ENCODE measurements around the gene PLEKHA1. TPM values are rescaled to one million over a fixed set of nuclear protein-coding genes. Genes with fewer than 3 reads are reported as not detected.

Gene PLEKHA1
- total RNA-seq, 1 experiment from 2014 or later, result 7.3 TPM

DNA sequence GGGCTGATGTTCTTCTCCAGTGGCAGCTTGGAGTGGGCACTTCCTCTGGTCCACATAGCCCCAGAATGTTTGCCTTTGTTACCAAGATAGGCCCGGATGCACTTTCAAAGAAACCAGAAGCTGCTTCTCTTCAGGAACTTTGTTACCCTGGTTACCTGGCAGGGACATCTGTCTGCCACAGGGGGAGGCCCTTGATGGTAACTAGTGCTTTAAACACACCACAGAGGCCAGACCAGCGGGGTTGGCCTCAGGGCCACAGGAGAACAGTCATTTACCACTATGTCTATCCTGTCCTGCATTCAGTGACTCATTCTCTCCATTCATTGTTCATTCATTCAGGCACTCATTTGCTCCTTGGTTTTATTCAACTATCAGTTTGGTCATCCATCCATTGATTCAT is 11.9 kb upstream of the PLEKHA1 start:
- no peaks in the 10 kb centered on the region for H3K9me3 ChIP-seq (ENCODE audit: low read length)
- no peak overlapping the region for H3K4me3 ChIP-seq (ENCODE audit: low read length)
- H3K9ac ChIP-seq (ENCODE audit: low read length), result no peak overlapping the region
- DNase-seq, result no peak
- H2AFZ ChIP-seq (ENCODE audit: low read length), result no peak overlapping the region
- peaks cover 10% of the 10 kb centered on the region for H3K4me1 ChIP-seq (ENCODE audit: low read length)
- H3K4me2 ChIP-seq (ENCODE audit: low read depth, low read length, poor library complexity, severe bottlenecking), result no peak overlapping the region
- H3K36me3 ChIP-seq (ENCODE audit: insufficient read depth, low read length), result no peaks in the 10 kb centered on the region
- no peaks in the 10 kb centered on the region for H4K20me1 ChIP-seq (ENCODE audit: insufficient read depth, low read depth, low read length)
- no peaks in the 10 kb centered on the region for H3K79me2 ChIP-seq (ENCODE audit: low read length)
- H3K27ac ChIP-seq (ENCODE audit: low read length), result no peak overlapping the region
- H3K9me2 ChIP-seq (replicated peaks; ENCODE audit: insufficient read depth, low read length), result no peaks in the 10 kb centered on the region
- H3K27me3 ChIP-seq (ENCODE audit: low read length), result no peaks in the 10 kb centered on the region

DNA sequence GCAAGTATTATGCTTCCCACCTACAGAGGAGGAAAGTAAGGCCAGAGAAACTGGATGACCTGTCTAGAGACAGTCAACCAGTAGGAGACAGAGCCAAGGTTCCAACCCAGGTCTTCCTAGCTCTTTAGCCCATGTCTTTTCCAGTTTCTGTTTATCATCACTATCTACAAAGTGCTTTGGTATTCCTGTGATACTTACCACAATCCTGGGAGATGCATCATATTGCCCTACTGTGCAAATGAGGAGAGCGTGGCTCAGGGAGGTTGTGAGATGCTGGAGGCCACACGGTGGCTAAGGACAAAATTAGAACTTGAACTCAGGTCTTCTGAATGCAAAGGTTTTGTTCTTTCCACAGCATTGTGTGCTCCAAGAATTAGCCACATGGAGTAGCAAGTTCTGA is 11.2 kb upstream of the PLEKHA1 start:
- Histone ChIP-seq H2AFZ (ENCODE audit: low read length) (no peak overlapping the region), H3K27me3 (ENCODE audit: low read length) (no peaks in the 10 kb centered on the region), H3K9me3 (ENCODE audit: low read length) (no peaks in the 10 kb centered on the region), H3K4me2 (ENCODE audit: low read depth, low read length, poor library complexity, severe bottlenecking) (no peak overlapping the region), H3K4me3 (ENCODE audit: low read length) (no peak overlapping the region), H3K4me1 (ENCODE audit: low read length) (peaks cover 10% of the 10 kb centered on the region), H3K9ac (ENCODE audit: low read length) (no peak overlapping the region), H3K79me2 (ENCODE audit: low read length) (no peaks in the 10 kb centered on the region), H3K27ac (ENCODE audit: low read length) (no peak overlapping the region), H3K36me3 (ENCODE audit: insufficient read depth, low read length) (no peaks in the 10 kb centered on the region), H4K20me1 (ENCODE audit: insufficient read depth, low read depth, low read length) (no peaks in the 10 kb centered on the region), H3K9me2 (replicated peaks; ENCODE audit: insufficient read depth, low read length) (no peaks in the 10 kb centered on the region)
- no peak for DNase-seq

DNA sequence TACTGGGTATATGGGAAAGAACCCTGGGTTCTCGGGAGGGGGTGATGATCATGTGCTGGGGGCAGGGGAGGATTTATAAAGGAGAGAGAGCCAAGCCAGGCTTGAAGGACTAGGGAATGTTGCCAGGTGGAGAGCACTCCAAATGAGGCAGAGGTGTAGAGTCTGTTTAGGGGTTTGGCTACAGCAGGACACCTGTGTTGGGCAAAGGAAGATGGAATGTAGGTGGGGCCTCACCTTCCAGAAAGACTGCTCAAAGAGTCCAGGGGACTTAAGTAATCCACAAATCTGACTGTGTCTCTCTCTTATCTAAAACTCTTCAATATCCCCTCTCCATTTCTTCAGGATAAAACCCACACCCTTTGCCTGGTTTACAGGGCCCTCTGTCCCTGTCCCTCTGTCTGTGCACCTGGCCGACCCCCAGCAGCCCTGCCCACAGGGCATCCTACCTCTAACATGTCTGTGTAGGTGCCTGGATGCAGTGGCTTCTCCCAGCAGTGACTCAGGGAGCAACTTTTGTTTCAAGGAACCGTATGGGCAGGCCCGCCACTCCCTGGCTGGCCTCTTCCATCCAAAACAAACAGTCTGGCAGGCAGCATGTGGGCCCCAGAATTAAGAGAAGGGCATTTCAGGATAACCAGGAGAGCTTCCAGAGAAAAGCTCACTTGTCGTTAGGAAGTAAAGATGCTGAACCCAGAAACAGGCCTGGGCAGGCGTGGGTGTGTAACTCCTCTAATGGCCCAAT is 10.6 kb upstream of the PLEKHA1 start:
- Histone ChIP-seq H3K9me2 (replicated peaks; ENCODE audit: insufficient read depth, low read length) (no peaks in the 10 kb centered on the region), H3K4me2 (ENCODE audit: low read depth, low read length, poor library complexity, severe bottlenecking) (no peak overlapping the region), H3K27me3 (ENCODE audit: low read length) (no peaks in the 10 kb centered on the region), H3K4me1 (ENCODE audit: low read length) (peaks cover 10% of the 10 kb centered on the region), H4K20me1 (ENCODE audit: insufficient read depth, low read depth, low read length) (no peaks in the 10 kb centered on the region), H2AFZ (ENCODE audit: low read length) (no peak overlapping the region), H3K79me2 (ENCODE audit: low read length) (no peaks in the 10 kb centered on the region), H3K9me3 (ENCODE audit: low read length) (no peaks in the 10 kb centered on the region), H3K36me3 (ENCODE audit: insufficient read depth, low read length) (no peaks in the 10 kb centered on the region), H3K27ac (ENCODE audit: low read length) (no peak overlapping the region), H3K4me3 (ENCODE audit: low read length) (no peak overlapping the region), H3K9ac (ENCODE audit: low read length) (no peak overlapping the region)
- DNase-seq, result no peak

DNA sequence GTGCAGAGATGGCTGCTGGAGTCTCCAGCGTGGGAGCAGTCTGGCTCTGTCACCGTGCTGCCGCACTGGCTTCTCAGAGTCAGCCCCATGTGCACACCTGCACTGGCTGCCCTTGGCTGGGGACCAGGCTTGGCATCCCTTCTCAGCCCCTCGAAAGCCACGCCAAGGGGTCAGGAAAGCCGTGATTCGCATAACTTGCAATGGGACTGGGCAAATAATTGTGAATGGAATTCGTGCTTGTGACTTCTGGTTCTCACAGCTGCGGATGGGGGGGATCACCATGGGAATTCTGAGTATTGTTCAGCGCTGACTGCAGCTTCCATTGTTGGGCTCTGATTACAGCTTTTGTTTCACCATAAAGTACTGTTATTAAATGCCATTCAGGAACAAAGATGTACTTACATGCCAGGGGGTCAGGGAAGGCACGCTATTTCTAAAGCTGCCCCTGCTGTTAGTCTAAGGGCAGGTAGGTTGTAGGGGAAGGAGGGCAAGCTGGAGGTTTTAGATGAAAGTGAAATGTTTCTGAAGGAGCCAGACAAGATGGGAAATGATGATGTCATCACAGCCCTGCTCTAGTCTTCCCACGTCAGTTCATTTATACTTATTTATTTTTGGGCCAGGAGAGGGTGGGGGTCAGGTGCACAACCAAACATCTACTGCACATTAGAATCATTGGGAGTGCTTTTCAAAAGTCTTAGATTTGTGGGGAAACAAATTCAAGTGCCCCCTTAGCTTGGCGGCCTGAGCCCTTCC is 5.8 kb upstream of the PLEKHA1 start:
- Histone ChIP-seq H3K36me3 (ENCODE audit: insufficient read depth, low read length) (no peaks in the 10 kb centered on the region), H3K4me3 (ENCODE audit: low read length) (no peak overlapping the region), H2AFZ (ENCODE audit: low read length) (no peak overlapping the region), H3K4me2 (ENCODE audit: low read depth, low read length, poor library complexity, severe bottlenecking) (no peak overlapping the region), H3K9me2 (replicated peaks; ENCODE audit: insufficient read depth, low read length) (no peaks in the 10 kb centered on the region), H3K79me2 (ENCODE audit: low read length) (no peaks in the 10 kb centered on the region), H3K9me3 (ENCODE audit: low read length) (no peaks in the 10 kb centered on the region), H4K20me1 (ENCODE audit: insufficient read depth, low read depth, low read length) (no peaks in the 10 kb centered on the region), H3K4me1 (ENCODE audit: low read length) (peaks cover 3% of the 10 kb centered on the region; the same call in 1 of the 2 replicates), H3K27ac (ENCODE audit: low read length) (no peak overlapping the region), H3K9ac (ENCODE audit: low read length) (no peak overlapping the region), H3K27me3 (ENCODE audit: low read length) (no peaks in the 10 kb centered on the region)
- no peak for DNase-seq

DNA sequence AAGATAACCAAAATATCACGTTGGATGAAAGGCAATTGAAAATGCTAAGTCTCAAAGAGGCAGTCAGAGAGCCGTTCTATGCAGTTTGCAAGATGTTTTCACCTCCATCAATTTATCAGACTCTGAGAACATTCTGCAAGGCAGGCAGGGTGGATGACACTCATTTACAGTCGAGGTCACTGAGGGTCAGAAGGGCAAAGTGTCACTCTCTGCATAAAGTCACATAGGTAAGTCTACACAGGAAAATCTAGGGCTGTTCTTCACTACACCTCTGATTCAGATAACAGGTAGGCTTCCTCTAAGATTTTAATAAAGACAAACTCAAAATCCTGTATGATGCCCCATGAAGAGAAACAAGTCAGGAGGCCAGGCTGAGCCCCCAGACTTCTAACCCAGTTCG is 1.4 kb upstream of the PLEKHA1 start:
- no peak overlapping the region for H3K27ac ChIP-seq (ENCODE audit: low read length)
- no peak overlapping the region for H3K4me2 ChIP-seq (ENCODE audit: low read depth, low read length, poor library complexity, severe bottlenecking)
- H3K36me3 ChIP-seq (ENCODE audit: insufficient read depth, low read length), result no peaks in the 10 kb centered on the region
- H2AFZ ChIP-seq (ENCODE audit: low read length), result no peak overlapping the region
- no peak overlapping the region for H3K9ac ChIP-seq (ENCODE audit: low read length)
- H3K4me3 ChIP-seq (ENCODE audit: low read length), result no peak overlapping the region
- H3K9me2 ChIP-seq (replicated peaks; ENCODE audit: insufficient read depth, low read length), result no peaks in the 10 kb centered on the region
- DNase-seq, result no peak
- no peaks in the 10 kb centered on the region for H3K9me3 ChIP-seq (ENCODE audit: low read length)
- no peaks in the 10 kb centered on the region for H3K27me3 ChIP-seq (ENCODE audit: low read length)
- H4K20me1 ChIP-seq (ENCODE audit: insufficient read depth, low read depth, low read length), result no peaks in the 10 kb centered on the region
- no peaks in the 10 kb centered on the region for H3K79me2 ChIP-seq (ENCODE audit: low read length)
- peaks cover 3% of the 10 kb centered on the region; the same call in 1 of the 2 replicates for H3K4me1 ChIP-seq (ENCODE audit: low read length)

DNA sequence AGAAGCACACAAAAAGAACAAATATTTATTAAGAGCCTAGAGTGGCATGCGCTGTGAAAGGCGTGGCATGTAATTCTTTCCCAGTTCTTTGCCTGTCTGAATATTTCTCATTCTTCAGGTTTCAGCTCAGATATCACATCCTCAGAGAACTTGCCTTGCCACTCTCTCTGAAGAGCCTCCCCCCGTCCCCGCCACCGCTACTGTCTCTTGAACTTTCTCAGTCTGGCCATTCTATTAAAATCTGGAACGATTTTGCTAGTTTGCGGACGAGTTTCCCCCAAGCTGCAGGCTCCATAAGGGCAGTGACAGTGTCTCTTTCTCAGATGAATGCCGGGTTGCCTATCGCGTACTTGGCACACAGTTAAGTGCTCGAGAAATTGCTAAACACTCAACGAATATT is 787 bp upstream of the PLEKHA1 start:
- no peaks in the 10 kb centered on the region for H3K27me3 ChIP-seq (ENCODE audit: low read length)
- H3K9ac ChIP-seq (ENCODE audit: low read length), result no peak overlapping the region
- peak overlapping the region; percentile 38 for H3K4me2 ChIP-seq (ENCODE audit: low read depth, low read length, poor library complexity, severe bottlenecking)
- peaks cover 3% of the 10 kb centered on the region; the same call in 1 of the 2 replicates for H3K4me1 ChIP-seq (ENCODE audit: low read length)
- no peaks in the 10 kb centered on the region for H3K9me3 ChIP-seq (ENCODE audit: low read length)
- no peaks in the 10 kb centered on the region for H3K9me2 ChIP-seq (replicated peaks; ENCODE audit: insufficient read depth, low read length)
- no peaks in the 10 kb centered on the region for H4K20me1 ChIP-seq (ENCODE audit: insufficient read depth, low read depth, low read length)
- no peak overlapping the region for H3K4me3 ChIP-seq (ENCODE audit: low read length)
- no peaks in the 10 kb centered on the region for H3K79me2 ChIP-seq (ENCODE audit: low read length)
- H2AFZ ChIP-seq (ENCODE audit: low read length), result no peak overlapping the region
- no peaks in the 10 kb centered on the region for H3K36me3 ChIP-seq (ENCODE audit: insufficient read depth, low read length)
- H3K27ac ChIP-seq (ENCODE audit: low read length), result no peak overlapping the region
- DNase-seq, result no peak

DNA sequence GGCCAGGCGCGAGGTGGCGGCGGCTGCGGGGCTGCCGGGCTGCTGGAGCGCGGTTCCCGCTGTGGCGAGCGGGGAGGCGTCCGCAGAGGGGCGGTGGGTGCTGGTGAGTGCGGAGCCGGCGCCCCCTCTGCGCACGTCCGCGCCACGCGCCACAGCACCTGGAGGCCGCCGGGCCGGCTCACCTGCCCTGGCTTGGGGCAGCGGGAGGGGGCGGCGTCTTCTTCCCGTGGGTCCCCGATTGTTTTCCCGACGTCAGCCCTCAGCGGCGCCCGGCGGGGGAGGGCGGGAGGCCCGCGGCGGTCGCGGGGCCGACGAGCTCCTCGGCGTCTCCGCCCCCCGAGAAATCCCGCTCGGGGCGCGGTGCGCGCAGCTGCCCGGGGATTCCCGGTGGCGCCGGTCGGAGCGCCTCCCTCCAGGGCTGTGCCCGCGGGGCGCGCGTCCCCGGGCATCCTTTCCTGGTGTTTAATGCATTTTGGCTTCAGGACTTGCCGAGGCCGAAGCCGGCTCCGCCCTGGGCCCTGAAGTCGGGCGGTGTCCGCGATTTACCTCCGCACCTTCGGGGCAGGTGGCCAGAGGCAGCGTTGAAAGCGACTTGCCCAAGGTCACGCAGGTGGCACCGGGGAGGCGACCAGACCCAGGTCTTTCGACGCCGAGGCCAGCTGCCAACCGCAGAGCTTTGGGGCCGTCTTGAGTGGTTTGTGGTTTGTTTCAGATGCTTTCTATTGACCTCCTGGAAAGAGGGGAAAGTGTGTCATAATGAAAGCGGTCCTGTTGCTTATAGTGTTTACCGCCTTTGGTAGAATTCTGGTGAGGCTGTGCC is 561 bp downstream of the PLEKHA1 start:
- Histone ChIP-seq H3K4me3 (ENCODE audit: low read length) (peak overlapping the region; percentile 54; the same call in 1 of the 2 replicates), H3K27ac (ENCODE audit: low read length) (no peak overlapping the region), H3K4me1 (ENCODE audit: low read length) (peaks cover 3% of the 10 kb centered on the region; the same call in 1 of the 2 replicates), H3K9ac (ENCODE audit: low read length) (no peak overlapping the region), H3K27me3 (ENCODE audit: low read length) (no peaks in the 10 kb centered on the region; the same call in 1 of the 2 replicates), H3K9me3 (ENCODE audit: low read length) (no peaks in the 10 kb centered on the region), H3K9me2 (replicated peaks; ENCODE audit: insufficient read depth, low read length) (no peaks in the 10 kb centered on the region), H2AFZ (ENCODE audit: low read length) (no peak overlapping the region), H4K20me1 (ENCODE audit: insufficient read depth, low read depth, low read length) (no peaks in the 10 kb centered on the region), H3K4me2 (ENCODE audit: low read depth, low read length, poor library complexity, severe bottlenecking) (peak overlapping the region; percentile 17), H3K79me2 (ENCODE audit: low read length) (no peaks in the 10 kb centered on the region), H3K36me3 (ENCODE audit: insufficient read depth, low read length) (no peaks in the 10 kb centered on the region)
- no peak for DNase-seq

DNA sequence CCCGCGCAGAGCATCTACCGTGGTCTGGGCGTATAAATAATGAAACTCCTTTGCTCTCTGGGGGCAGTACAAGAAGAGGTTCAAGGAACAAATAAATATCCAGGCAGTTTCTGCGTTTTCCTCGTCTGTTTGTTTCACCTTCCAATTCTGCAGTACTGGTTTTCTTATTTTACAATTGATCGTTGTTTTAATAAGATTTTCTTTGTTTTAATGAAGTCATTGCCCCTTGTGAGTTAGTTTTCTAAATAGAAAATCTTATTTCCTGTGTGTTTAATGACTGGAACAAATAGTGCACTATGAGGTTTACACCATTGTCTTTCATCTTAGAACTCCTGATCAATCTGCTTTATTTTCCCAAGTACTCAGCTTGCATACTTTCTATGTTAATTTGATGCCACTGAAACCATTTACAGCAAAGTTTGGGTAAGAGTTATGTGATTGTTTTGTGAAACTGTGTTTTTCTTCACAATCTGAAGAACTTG is 1.2 kb downstream of the PLEKHA1 start:
- Histone ChIP-seq H3K79me2 (ENCODE audit: low read length) (no peaks in the 10 kb centered on the region), H3K4me1 (ENCODE audit: low read length) (peaks cover 3% of the 10 kb centered on the region; the same call in 1 of the 2 replicates), H4K20me1 (ENCODE audit: insufficient read depth, low read depth, low read length) (no peaks in the 10 kb centered on the region), H3K4me2 (ENCODE audit: low read depth, low read length, poor library complexity, severe bottlenecking) (peak overlapping the region; percentile 17), H2AFZ (ENCODE audit: low read length) (no peak overlapping the region), H3K27me3 (ENCODE audit: low read length) (peaks cover 2% of the 10 kb centered on the region; the same call in 1 of the 2 replicates), H3K36me3 (ENCODE audit: insufficient read depth, low read length) (no peaks in the 10 kb centered on the region), H3K9me3 (ENCODE audit: low read length) (no peaks in the 10 kb centered on the region), H3K9me2 (replicated peaks; ENCODE audit: insufficient read depth, low read length) (no peaks in the 10 kb centered on the region), H3K9ac (ENCODE audit: low read length) (no peak overlapping the region), H3K27ac (ENCODE audit: low read length) (no peak overlapping the region), H3K4me3 (ENCODE audit: low read length) (no peak overlapping the region)
- DNase-seq, result no peak

All from Karpas-422 (cell line).